HG03025 (cell line): Measurements from ENCODE around the gene PIKFYVE.
"Not testable (repeated sequence)": the region's sequence is repeated elsewhere in the genome, so short reads cannot be mapped to it uniquely, and the experiment has no call there.

Experiments used
- ATAC-seq: cut with Tn5 transposase; IDR thresholded peaks from one replicate; pipeline ENCODE4 v1.9.1; 2021; ENCODE audit warnings: mild to moderate bottlenecking, moderate library complexity; ENCODE audit not compliant: unreplicated experiment, low FRiP score

The PIKFYVE gene

DNA sequence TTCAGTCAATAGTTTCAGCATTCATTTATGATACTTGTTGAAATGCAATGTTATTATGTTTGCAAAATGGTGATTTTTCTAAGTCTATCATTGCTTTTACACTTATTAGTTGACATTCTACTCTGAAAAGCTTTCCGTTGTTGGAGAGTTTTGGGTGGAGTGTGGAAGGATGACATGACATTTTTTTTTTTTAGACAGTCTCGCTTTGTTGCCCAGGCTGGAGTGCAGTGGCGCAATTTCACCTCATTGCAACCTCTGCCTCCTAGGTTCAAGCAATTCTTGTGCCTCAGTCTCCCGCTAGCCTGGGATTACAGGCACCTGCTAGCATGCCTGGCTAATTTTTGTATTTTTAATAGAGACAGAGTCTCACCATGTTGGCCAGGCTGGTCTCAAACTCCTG lies 29.8 kb downstream of the PIKFYVE start:
- no peak for ATAC-seq

DNA sequence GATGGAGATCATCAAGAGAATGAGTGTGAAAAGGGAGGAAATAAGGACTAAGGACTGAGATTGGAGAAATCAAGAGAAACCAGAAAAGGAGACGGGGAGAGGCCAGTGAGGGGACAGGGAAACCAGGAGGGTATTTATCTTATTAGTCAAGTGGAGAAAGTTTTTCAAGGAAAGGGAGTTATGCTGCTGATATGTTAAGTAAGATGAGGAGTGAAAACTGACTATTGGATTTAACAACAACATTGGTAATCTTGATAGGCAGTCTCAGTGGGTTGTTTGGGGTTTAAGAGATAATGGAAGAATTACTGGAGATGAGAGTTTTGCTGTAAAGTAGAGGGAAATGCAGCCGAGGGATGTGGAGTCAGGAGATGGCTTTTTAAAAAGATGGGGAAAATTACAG lies 30.6 kb downstream of the PIKFYVE start:
- no peak for ATAC-seq

DNA sequence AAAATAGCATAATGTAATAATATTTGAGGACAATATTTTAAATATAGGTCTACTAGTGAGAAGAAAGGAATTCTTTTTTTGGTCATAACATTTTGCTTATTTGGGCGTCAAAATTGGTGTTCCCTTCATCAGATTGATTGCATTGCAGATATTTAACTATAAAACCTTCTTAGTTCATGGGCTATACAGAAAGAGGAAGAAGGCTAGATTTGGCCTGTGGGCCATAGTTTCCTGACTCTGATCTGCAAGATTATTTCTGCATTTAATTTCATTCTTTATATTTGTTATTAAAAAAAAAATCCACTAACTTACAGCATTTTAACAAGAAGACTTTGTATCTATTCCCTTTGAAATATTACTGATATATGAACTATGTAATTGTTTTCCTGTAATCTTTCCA lies 31.9 kb downstream of the PIKFYVE start:
- ATAC-seq = no peak

GRCh38 chr2:208300847-208301618 lies 35.0 kb downstream of the PIKFYVE start:
- no peak for ATAC-seq

DNA sequence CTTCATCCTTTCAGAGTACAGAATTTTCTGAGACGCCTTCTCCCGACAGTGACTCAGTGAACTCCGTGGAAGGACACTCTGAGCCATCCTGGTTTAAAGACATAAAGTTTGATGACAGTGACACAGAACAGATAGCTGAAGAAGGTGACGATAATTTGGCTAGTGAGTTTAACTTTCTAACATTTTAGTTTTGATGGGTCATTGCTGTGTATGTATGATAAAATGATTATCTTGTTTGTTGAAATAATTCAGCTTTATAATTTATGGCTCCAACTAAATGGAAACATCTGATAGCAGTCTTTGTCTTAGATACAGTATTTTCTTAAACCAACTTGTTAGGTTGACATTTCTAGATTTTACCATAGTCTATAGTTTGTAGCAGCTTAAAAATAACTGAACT lies 38.1 kb downstream of the PIKFYVE start:
- ATAC-seq = no peak

DNA sequence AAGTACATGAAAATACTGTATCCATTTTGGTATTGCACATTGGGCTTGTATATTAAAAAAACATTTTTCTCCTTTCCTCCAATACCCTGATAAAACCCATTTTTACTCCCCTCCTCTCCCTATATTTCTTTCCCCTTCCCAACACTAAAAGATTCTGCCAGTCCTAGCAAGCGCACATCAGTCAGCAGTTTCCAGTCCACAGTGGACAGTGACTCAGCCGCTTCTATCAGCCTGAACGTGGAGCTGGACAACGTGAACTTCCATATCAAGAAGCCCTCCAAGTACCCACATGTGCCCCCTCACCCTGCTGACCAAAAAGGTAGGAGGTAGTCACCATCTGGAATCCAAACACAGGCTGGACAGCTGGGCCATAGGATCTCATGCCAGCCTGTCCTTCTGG lies 38.6 kb downstream of the PIKFYVE start:
- no peak for ATAC-seq

DNA sequence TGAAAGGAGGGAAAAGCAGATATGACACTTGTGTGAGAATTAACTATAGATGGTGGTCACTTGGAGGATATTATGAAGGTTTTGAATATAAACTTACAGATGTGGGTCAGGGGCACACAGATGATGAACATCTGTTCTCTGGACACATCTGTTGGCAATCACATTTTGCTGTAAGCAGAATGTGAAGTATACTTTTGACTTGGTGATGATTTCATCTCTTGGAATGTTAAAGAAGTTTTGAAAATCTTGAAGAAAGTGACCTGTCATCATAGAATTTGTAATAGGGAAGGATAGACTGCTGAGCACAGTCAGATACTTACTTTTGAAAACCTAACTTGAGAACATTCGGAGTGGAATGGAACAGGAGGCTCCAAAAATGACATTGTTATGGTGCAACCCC lies 40.2 kb downstream of the PIKFYVE start:
- no peak for ATAC-seq

DNA sequence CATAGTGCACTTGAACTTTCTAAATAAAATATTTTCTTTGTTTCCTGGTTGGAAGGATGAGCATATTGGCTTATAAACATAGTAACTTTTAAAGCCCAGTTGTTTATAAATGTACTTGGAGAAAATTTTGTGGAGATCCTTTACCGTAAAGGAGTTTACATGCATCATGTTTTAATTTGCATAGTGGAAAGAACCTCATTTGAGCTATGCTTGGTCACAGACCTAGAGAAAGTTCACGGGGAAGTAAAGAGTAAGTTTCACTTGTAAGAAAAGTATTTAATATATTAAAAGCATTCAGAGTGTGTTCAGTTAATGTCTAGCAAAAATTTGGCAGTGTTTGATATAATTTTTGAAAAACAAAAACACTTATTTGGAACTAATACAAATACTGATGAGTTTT lies 45.3 kb downstream of the PIKFYVE start:
- ATAC-seq = peak; percentile 47

GRCh38 chr2:208311954-208312353 lies 45.9 kb downstream of the PIKFYVE start:
- ATAC-seq = peak; percentile 32

- ATAC-seq = peak; percentile 64
Measured at GRCh38 chr2:208315081-208315788, 49.2 kb downstream of the PIKFYVE start.

DNA sequence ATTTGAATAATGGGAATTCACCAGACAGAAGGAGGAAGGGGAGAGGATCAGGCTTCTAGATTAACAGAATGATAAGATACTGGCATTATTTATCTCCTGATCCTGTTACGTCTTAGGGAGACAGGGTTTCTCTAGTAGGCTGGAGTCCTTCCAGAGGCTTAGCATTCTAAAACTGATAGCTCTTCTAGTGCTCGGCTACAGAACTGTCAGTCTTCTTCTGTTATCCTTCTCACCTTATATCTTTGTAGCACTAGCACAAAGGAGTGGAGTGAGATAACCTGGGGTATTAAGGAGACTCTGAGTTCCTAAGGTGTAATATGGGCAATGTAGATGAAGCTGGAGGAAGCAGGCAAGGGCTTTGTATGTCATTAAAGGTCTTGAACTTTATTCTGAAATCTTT lies 52.1 kb downstream of the PIKFYVE start:
- no peak for ATAC-seq

GRCh38 chr2:208319391-208319790 lies 53.3 kb downstream of the PIKFYVE start:
- no peak for ATAC-seq

DNA sequence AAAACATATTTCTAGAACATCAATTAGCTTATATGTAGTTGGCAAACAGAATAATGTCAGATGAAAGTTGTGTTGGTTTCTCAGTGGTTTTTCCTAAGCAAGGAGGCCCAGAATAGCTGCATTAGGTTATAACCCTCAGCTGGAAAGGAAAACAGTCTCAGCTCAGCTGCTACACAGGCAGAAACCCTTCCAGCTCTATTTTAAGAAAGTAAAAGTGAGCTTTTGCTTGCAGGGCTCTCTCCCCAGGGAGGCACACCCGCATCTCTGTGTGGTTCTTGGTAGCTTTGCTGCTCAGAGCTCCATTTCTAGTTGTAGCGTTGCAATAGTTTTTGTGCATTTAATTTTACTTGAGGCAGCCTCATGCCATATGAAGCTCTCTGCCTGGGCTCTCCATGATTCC lies 54.6 kb downstream of the PIKFYVE start:
- peak; percentile 93 for ATAC-seq

DNA sequence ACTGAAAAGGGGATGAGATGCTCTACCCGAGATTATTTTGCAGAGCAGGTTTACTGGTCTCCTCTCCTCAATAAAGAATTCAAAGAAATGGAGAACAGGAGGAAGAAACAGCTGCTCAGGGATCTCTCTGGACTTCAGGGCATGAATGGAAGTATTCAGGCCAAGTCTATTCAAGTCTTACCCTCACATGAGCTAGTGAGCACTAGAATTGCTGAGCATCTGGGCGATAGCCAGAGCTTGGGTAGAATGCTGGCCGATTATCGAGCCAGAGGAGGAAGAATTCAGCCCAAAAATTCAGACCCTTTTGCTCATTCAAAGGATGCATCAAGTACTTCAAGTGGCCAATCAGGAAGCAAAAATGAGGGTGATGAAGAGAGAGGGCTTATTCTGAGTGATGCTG lies 60.0 kb downstream of the PIKFYVE start:
- ATAC-seq = no peak

GRCh38 chr2:208329485-208329884 lies 63.4 kb downstream of the PIKFYVE start:
- ATAC-seq = no peak

DNA sequence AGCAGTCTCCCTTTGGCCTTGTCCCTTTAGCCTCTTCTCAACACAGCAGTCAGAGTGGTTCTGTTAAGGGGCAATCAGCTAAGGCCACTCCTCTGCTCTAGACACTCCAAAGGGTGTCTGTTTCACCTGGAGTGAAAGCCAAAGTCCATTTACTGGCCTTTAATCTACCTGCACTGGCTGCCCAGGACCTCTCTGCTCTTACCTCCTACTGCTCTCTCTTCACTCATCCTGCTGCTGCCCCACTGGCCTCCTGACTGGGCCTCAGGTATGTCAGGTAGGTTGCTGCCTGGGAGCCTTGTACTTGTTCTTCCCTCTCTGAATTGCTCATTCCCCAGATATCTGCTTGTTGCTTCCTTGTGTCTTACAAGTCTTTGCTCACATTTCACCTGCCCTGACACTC lies 68.2 kb downstream of the PIKFYVE start:
- no peak for ATAC-seq

- ATAC-seq = no peak
Measured at GRCh38 chr2:208346756-208347155, 80.7 kb downstream of the PIKFYVE start.

DNA sequence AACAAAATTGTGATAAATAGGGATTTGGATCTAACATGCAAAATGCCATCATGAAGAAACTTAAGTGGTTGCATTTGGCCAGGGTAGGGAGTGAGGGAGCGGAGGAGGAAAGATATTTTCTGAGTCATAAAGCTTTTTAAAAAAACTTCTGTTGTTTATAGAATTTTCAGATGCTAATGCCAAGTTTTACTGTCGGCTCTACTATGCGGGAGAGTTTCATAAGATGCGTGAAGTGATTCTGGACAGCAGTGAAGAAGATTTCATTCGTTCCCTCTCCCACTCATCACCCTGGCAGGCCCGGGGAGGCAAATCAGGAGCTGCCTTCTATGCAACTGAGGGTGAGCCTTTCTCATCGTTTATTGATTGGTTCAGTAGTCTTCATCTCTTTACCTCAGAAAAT lies 84.6 kb downstream of the PIKFYVE start:
- ATAC-seq = no peak

GRCh38 chr2:208352644-208353567 lies 86.9 kb downstream of the PIKFYVE start:
- ATAC-seq = no peak

GRCh38 chr2:208354964-208355381 lies 88.9 kb downstream of the PIKFYVE start:
- ATAC-seq = no peak

DNA sequence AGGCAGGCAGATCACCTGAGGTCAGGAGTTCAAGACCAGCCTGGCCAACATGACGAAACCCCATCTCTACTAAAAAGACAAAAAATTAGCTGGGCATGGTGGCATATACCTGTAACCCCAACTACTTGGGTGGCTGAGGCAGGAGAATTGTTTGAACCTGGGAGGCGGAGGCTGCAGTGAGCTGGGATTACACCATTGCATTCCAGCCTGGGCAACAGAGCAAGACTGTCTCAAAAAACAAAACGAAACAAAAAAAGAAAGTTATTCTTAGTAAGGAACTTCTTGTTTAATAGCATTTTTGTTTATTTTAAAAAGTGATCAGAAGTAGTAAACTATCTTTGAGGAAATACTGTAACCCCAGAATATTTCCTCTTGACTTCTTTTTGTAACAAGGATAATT lies 90.4 kb downstream of the PIKFYVE start:
- ATAC-seq = not testable (repeated sequence)
